Globus pallidus (tissue), 1 donor: ENCODE measurements around the gene CADM2.

Source experiments
- DNase-seq: peaks from one replicate; pipeline ENCODE4 v3.0.0-alpha.2; 2015; ENCODE audit warnings: low spot score

The CADM2 gene

DNA sequence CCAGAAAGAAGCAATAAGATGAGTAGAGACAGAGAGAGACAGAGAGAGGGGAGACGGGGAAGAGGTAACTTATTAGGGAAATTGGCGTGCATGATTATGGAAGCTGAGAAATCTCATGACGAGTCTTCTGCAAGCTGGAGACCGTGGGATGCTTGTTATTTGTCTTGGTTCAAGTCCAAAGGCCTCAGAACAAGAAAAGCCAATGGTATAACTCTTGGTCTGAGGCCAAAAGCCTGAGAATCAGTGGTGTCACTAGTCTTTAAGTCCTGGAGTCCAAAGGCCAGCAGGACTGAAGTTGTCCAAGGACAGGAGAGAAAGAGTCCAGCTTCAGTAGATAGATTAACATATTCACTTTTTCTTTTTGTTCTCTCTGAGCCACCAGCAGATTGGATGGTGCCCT, 613.6 kb downstream of the CADM2 start:
- no peak for DNase-seq

DNA sequence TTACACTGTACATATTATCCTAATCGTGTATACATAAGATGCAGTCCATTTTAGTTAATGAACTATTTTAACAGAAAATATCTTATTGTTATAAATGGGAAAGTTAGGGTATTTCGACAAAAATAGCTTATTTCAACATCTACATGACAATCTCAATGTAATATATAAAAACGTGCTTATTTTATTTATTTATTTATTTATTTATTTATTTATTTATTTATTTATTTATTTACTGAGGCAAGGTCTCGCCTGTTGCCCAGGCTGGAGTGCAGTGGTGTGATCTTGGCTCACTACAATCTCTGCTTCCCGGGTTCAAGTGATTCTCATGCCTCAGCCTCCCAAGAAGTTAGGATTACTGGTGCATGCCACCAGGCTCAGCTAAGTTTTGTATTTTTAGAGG, 614.2 kb downstream of the CADM2 start:
- no peak for DNase-seq

DNA sequence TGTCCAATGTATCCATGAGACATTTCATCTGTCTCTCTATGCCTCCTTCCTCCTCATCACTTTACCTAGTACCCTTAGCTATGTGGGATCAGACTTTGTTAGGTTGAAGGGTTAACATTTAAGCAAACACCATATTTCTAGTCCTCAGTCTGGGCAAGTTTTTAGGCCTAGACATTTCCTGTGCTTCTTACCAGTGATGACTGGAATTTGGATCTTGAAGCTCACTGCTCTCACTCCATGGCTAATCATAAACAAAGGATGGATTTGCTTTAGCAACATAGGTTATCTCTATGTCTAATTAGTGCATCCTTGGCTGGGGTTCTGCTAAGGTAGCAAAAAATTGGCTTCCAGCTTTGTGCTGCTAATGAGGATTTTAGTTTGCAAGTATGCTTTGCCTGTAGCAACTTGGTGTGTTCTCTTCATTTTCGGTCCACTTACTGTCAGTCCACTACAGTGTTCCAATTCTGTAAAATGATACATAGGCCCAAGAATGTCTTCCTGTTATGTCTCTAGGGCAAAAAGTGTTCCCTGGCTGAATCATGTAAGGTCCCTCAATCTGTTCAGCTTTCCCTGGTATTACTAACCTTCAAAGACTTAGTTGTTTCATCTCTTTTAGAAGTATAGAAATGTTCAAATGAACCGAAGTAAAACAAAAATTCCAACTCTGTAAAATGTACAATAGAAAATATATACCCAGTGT, 615.4 kb downstream of the CADM2 start:
- DNase-seq = no peak

DNA sequence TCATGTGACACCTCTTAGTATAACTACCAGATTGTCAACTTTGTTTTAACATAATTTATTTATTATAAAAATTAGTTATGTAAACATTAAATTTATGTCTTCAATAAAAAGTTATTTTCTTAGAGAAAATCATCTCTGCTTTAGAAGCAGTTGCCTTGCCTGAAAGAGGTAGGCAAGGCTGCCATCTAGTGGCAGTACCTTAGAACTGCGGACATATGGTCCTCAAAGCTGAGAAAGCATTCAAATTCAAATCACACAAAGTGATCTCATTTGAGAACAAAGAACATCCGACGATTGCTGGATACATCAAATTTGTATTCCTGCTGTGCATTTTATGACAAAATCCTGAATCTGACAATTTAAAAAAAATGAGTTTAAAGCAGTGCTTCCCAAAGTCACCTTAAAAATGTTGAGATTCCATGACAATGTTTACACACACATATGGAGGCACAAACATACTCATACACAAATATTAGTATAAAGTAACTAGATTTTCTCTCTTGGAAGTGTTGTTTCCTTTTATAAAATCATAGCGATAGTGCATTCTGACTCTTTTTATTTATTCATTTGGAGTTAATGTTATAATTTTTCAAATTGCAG, 617.4 kb downstream of the CADM2 start:
- DNase-seq = peak; percentile 94

DNA sequence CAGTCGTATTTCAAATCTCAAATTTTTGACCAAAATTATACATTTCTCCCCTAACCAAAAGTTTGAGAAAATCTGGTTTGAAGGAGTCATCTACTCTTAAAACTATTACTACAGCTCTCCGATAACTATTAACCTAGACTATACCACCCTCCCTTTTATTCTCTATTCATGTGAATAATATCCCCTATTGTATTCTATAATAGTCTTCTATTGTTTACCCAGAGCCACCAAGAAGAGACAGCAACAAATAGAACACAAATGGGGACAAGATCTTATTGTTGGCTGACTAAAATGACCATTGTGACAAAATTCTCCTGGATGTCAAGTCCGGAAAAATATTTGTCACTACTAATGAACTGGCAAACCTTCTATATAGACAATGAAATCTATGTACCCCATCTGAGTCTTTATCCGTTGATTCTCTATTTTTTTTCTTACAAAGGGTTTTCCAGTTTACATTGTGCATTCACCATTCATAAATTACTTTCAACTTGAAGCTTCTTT, 618.0 kb downstream of the CADM2 start:
- peak; percentile 98 for DNase-seq

DNA sequence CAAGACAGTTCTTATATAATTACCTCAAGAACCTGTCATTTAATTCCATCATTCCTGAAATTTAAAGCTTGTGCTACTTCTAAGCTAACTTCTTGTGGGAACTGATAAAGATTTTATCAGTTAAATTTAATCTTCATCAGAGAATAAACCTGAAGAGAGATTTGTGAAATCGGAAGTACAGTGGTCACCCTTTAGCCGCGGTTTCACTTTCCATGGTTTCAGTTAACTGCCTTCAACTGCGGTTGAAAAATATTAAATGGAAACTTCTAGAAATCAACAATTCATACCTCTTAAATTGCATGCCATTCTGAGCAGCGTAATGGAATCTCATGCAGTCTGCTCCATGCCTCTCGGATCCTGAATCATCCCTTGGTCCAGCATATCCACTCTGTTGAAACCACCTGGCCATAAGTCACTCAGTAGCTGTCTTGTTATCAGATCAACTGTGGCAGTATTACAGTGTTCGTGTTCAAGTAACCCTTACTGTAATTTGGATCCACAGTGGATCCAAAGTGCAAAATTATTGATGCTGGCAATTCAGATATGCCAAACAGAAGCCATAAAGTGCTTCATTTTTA, 626.1 kb downstream of the CADM2 start:
- DNase-seq = no peak

DNA sequence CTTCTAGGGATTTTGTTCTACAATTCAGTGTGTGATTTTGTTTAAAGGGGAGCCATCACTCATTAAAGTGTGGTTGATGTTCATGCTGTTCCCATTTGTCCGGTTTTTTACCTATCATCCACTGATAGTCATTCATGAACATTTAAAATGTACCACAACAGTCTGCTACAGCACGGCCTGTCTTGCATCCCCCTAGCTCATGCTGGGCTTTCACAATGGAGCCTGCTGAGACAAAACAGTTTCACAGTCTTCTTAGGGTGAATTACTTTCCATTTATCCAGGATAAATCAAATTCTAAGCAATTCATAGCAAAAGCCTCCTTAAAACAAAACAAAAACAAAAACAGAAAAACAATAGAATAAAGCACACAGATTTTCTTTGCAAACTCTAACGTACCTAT, 627.2 kb downstream of the CADM2 start:
- DNase-seq = no peak

DNA sequence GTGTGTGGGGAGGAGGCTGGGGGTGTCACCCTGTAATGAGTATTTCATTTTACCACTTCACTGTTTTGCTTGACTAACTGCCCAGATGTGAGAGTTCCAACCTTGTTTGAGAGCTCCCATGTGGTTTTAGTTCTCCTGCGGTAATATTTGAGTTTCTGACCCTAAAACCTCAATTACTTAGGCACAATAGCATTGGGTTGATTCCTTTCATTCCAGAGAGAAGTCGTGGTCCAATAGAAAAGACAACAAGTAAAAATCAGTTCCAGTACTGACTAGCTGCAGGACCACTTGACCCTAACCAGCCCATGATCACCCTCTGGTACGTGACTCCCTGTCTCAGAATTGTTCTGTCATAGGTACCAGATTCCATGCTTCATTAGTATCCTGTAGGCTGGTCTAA, 630.4 kb downstream of the CADM2 start:
- DNase-seq = no peak

DNA sequence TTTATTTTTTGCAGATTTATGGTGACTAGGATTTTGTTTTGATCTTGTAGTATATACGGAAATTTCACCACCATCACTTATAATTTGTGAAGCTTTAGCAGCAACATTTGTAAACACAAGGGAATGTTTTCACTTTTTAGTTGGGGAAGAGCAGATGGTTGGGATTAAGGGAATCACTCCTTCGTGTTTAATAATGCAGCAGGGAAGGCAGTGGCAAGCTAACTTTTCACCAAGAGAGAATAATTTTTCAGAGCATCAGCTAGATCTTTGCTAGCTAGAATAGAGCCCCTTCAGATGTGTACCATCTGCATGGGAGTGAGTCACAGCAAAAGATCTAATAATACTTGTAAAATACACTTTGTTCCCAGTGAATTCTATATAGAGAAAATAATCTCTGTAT, 632.7 kb downstream of the CADM2 start:
- no peak for DNase-seq

DNA sequence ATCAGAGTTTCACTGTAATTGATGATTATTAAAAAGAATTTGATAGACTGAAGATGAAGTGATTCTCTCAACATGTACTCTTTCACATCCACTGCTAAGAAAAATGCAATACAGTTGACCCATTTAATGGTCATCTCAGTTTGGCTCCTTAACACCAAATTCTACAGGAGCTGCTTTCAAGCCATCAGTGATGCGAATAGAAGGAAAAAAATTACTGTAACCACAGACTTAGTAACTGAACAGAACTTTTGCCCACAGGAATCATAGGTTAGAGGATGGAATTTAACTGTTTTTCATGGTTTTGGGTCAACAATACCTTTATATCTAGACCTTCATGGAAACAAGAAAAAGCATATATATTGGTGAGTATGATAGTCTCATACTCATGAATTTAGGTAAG, 633.5 kb downstream of the CADM2 start:
- DNase-seq = no peak

DNA sequence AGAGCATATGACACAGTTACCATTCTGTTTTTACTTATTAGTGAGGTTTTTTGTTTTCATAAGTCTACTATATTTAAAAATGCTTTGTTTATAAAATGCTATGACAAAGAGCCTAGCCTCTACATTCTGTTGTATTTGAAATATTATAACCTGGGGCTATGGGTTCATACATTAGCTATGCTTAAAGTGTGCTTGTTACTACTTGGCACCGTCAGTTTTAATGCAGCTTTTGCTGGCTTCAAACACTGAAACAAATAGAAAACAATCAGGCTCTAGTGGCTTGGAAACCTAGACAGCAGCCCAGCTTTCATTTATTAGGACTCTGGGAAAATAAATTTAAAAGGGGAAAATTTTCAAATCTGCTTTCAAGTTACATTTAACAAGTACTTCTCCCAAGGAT, 635.9 kb downstream of the CADM2 start:
- DNase-seq = peak; percentile 14

DNA sequence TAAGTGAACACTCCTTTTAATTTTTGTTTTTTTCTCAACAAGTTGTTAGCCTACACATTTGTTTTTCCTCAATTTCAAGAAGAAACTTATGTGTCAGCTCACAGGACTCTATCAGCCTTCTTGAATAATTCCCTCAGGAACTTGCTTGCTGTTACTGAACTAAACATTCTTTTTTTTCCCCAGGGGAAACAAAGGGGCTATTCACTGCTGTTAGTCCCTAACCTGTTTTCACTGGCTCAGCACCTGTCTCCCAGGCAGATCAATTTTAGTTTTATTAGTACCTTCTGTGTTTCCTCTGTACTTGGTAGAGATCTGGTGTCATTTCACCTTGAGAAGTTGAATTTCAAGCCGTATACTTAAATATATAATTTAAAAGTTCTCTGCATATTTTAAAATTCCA, 644.6 kb downstream of the CADM2 start:
- no peak for DNase-seq

DNA sequence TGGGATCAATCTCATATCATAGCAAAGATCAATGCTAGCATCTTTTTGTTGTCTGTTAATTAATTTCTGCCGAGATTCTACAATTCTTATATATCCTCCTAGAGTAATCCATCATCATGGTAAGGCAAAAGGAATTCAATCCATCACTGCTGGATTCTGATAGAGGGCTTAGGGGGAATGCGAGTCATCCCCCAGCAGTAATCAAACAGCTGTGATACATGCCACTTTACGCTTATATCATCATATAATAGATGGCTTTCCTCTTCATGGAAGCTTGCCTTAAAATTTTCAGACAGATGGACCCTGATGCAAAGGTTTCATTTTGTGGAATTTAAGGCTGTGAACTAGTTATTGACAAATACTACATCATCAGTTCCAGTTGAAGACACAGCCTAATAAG, 645.9 kb downstream of the CADM2 start:
- no peak for DNase-seq

DNA sequence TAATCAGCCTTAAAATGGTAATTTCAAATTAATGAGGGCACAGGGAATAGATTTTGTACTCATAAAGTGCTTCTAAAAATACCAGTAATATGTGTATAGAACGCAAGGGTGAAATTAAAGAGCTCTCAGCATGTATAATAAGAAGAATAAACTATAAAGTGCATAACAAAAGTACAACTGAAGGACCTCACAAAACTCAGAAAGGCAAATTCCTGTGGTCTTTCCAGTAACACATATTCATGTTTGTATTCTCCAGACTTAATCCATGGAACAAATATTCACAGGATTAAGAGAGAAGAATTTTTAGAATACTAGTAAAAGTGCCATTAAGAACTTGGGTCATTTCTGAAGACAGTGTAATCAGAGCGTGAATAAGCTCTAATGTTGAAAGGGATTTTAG, 646.3 kb downstream of the CADM2 start:
- DNase-seq = no peak

DNA sequence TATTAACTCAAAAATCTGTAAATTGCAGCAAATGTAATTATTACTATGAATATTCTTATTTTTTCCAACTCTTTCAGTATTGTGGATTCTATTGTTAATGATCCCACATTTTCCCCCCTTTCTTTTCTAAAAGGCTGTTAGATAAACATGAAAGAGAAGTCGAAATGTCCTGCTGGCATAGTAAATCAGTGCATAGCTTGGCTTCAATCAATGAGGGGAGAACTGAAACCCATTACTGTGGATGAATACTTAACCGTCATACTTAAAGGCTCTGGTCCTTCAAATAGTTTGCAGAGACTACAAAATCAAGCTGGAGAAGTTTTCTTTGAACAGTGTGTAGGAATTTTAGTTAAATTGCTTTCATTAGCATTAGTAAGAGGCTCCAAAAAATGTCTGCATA, 667.9 kb downstream of the CADM2 start:
- DNase-seq = no peak

DNA sequence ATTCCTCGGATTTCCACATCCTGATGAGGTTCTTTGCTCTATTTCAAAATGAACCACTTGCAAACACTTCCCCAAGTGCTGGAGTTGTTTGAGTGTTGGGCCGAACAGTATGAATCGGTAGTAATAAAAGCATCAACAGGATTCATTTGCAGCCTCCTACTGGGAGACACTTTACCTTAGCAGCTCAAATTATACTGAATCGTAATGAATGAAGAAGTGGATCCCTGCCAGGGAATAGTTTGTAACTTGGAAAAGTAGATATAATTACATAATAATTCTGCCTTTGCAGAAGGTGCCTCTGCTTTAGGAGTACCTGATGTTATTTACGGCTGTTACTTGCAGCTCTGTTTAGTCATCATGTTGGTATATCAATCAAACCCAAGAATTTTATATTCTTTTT, 669.1 kb downstream of the CADM2 start:
- no peak for DNase-seq

DNA sequence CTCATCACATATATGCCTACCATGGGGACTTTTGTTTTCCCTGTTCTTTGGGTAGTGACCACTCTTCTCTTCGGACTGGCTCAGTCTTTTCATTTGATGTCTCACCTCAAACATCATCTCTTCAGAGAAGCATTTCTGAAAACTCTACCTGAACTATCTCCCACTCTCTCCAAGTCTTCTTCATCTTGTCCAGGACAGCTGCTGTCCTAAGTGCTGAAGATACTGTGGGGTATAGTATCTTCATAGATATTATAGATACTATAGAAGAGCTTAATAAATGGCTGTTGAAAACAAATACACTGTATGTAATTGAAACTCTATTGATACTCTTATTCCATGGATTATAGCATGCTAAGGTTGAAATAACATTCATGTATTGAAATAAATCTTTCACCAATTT, 672.3 kb downstream of the CADM2 start:
- DNase-seq = no peak

DNA sequence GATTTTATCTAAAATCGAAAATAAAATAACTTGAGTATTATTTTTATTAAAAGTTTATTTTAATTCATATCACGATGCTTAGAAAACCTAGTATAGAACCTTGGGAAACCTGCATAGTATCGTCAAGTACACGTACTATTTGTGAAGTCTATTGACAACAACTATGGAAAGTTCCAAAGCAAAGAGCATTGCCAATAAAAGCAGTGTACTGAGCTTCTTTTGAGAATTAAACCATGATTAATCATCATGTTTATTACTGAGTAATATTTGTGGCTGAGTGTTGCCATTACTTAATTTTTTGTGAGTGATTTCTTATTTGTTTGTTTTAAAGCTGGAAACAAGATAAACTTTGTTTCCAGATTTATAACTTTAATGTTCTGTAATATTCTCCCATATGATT, 674.1 kb downstream of the CADM2 start:
- DNase-seq = no peak

DNA sequence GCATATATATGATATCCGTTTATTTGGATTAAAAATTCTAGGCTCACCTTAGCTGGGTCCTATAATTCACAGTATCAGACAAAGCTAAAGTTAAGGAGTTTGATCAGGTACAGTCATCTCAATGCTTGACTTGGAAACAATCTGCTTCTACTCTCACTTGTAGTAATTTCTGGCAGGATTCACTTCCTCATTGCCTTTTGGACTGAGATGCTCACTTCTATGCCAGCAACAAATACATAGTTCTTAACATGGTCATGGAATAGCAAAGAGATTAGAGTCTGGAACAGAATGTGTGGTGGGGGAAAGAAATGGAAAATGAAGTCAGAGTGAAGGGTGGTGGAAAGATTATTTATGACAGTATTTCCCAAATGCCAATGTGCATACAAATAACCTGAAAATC, 693.6 kb downstream of the CADM2 start:
- no peak for DNase-seq

DNA sequence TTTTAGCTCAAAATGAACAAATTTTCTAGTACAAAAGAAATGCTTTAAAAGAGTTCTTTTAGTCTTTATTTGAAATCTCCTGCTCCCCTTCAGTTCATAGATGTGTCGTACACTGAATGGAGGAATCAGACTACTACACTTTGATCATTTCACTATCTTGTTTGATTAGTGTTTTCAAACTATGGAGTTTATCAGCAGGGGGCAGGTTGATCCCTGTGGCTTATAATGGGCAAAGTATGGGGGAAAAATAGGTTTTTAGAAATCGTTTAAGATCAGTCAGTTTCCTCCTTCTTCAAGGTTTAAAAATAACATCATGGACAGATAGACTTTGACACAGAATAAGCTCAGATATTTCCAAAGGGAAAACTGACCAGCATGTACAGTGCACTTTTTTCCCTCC, 701.7 kb downstream of the CADM2 start:
- DNase-seq = no peak

DNA sequence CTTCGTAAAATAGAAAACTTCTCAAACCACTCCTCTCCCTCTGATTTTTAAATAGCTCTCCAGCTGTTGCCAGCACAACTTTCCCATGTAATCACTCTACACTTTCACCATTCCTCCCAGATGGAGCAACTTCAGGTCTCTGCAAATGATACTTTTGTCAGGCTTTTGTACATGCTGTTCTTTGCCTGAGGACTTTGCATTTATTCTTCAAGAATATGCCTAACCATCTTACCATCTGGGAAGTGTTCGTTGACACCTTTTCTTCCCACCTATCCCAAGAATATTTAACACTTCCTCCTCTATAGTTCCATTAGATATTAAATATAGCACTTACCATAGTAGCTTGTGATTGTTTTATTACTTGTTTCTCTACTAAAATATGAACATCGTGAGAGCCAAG, 703.7 kb downstream of the CADM2 start:
- no peak for DNase-seq

DNA sequence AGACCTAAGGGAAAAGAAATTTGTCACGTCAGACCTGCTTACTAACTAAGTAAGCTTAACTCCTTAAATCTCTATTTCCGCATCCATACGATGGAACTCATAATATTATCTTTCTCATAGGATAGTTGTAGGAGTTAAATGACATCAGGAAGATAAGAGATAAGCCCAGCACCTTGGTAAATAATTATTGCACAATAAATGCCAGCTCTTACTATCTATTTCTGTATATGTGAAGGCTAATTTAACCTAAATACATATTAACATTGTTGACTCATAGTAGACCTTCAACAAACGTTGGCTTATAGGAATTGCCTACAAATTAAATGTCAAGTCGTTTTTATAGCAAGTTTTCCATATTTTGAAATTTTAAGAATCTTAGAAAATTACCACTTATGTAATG, 709.0 kb downstream of the CADM2 start:
- no peak for DNase-seq

DNA sequence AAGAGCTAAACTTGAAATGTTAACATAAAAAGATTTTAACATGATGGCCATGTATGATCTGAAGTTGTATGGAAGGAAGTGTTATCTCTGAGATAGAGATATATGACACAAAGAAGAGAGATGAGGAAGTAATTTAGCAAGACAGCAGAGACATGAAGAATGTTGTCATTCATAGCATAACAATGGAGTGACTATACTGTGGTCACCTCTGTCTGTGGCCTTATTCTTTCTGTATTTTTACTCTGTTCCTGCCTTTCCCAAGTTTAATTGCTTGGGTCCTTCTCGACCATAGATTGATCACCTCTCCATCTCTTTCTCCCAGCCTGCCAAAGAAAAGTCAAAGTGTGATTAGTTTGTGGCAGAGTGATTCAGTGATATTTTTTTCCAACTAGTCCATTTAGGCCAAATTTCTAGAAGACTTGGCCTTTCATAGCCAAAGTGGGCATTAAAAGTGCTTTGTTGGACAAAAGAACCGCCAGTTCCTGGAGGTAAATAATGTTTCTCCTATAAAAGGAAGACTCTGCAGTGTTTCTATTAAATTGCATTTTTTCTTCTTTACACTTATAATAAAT, 711.9 kb downstream of the CADM2 start:
- peak; percentile 40 for DNase-seq
